Uterus (tissue), 4 donors: ENCODE measurements around the gene ACAD10. TPM values are rescaled to one million over a fixed set of nuclear protein-coding genes. Genes with fewer than 3 reads are reported as not detected.

Experiments
- DNase-seq, 2 donors: peaks; one replicate each; pipeline ENCODE4 v3.0.0-alpha.2; 2019 to 2020
- H3K27ac ChIP-seq, 2 donors: fragments of 200-600 bp; sonication (generic); 1 replicate in 1 of 2; 2 replicates in 1 of 2; pipeline ENCODE4 v1.5.1; 2016 to 2018
- H3K27me3 ChIP-seq, 2 donors: fragments of 200-600 bp; sonication (generic); one replicate each; pipeline ENCODE4 v1.5.1; 2018 to 2019; ENCODE audit warnings: control low read depth in 1 of 2
- H3K36me3 ChIP-seq, 2 donors: fragments of 200-600 bp; sonication (generic); one replicate each; pipeline ENCODE4 v1.5.1; 2019; ENCODE audit warnings: control low read depth in 1 of 2
- H3K4me1 ChIP-seq, 2 donors: fragments of 200-600 bp; sonication (generic); one replicate each; pipeline ENCODE4 v1.5.1; 2018 to 2019; ENCODE audit warnings: control low read depth in 1 of 2
- H3K4me3 ChIP-seq, 2 donors: fragments of 200-600 bp; sonication (generic); 1 replicate in 1 of 2; 2 replicates in 1 of 2; pipeline ENCODE4 v1.5.1; 2018 to 2019; ENCODE audit warnings: mild to moderate bottlenecking in 1 of 2
- H3K9me3 ChIP-seq, 2 donors: fragments of 200-600 bp; sonication (generic); one replicate each; pipeline ENCODE4 v1.5.1; 2019; ENCODE audit warnings: control low read depth in 1 of 2
- POLR2A ChIP-seq, 2 donors: fragments of 450-650 bp; IDR thresholded peaks; one replicate each; pipeline ENCODE4 v1.6.1; 2016; ENCODE audit warnings: antibody characterized with exemption in 2 of 2, mild to moderate bottlenecking in 1 of 2, moderate library complexity in 1 of 2
- intact Hi-C: fragments of 100-400 bp; cut with DNase I; formaldehyde crosslinking; loops from one replicate; pipeline ENCODE4 v1.15.1; 2023; ENCODE audit warnings: low total_unique reads
- total RNA-seq, 4 donors: library from RNA; depleted of rRNA in 3 of 4; stranded (reverse); fragments of >200 nt in 3 of 4; gene quantifications; one replicate each; pipeline versions ENCODE4 v1.1.0 to v1.2.4, GENCODE V29; 2014 to 2023
- TF ChIP-seq, protein P1 (sequence below), 4 experiments: fragments of 200-600 bp in 2 of 4; fragments of 450-650 bp in 2 of 4; sonication (generic) in 2 of 4; IDR thresholded peaks; one replicate each; pipeline ENCODE4 v1.5.1; 2016 to 2019; ENCODE audit warnings: antibody characterized with exemption in 4 of 4, mild to moderate bottlenecking in 2 of 4, moderate library complexity in 1 of 4
- donor health status: DM: yes; HTN: yes; CAD: no.

ACAD10 gene
- total RNA-seq, 4 donors from 2014 or later: 19.4 to 46.4 (median 26.7) TPM

DNA sequence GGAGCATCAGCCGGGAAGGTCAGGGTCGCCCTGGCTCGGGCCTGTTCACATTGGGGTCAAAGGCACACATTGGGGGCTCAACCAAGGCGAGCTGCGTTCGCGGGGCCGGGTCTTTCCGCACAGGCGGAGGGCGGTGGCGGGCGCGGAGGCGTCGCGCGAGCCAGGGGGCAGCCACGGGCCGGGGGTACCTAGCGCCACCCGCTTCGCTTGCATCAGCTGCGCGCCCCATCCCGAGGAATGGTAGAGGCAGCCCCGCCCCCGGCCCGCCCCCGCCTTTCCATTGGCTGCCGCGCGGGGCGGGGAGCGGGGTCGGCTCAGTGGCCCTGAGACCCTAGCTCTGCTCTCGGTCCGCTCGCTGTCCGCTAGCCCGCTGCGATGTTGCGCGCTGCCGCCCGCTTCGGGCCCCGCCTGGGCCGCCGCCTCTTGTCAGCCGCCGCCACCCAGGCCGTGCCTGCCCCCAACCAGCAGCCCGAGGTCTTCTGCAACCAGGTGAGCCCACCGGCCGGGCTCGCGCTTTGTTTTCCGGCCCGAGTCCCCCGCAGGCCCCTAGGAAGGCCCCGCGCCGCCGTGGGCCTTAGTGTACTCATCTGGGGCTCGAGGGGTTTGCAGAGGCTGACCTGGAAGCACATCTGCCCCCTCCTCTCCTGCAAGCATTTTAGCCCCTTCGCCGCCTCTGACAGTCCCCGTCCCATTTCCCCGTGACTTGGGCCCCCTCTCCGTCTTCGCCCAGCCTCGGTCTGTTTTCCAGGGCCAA is 80.9 kb downstream of the ACAD10 start, which contains the start of gene ALDH2:
Gene ALDH2 (plus strand): TSS at position 326 of the 754 bp plus-strand sequence. CDS start 50 bp downstream, at position 376.
- H3K9me3 ChIP-seq: no peaks in the 10 kb centered on the region
- peak within 1 kb of the TSS; percentile 76 to 86 for H3K4me3 ChIP-seq
- intact Hi-C loops: no loop called here
- H3K27ac ChIP-seq: peak within 1 kb of the TSS; percentile 83 to 92
- peaks cover 8 to 10% of the 10 kb centered on the region in 2 donors for H3K4me1 ChIP-seq
- H3K36me3 ChIP-seq: no peaks in the 10 kb centered on the region
- H3K27me3 ChIP-seq: no peaks in the 10 kb centered on the region
- TF ChIP-seq POLR2A (IDR thresholded peaks at IDR 0.05): peak; percentile 72 to 90
- TF ChIP-seq, protein P1, sequence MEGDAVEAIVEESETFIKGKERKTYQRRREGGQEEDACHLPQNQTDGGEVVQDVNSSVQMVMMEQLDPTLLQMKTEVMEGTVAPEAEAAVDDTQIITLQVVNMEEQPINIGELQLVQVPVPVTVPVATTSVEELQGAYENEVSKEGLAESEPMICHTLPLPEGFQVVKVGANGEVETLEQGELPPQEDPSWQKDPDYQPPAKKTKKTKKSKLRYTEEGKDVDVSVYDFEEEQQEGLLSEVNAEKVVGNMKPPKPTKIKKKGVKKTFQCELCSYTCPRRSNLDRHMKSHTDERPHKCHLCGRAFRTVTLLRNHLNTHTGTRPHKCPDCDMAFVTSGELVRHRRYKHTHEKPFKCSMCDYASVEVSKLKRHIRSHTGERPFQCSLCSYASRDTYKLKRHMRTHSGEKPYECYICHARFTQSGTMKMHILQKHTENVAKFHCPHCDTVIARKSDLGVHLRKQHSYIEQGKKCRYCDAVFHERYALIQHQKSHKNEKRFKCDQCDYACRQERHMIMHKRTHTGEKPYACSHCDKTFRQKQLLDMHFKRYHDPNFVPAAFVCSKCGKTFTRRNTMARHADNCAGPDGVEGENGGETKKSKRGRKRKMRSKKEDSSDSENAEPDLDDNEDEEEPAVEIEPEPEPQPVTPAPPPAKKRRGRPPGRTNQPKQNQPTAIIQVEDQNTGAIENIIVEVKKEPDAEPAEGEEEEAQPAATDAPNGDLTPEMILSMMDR (IDR thresholded peaks at IDR 0.05): peak in 2 of 4 experiments; percentile 29 to 32
- DNase-seq: peak; percentile 81 to 82

DNA sequence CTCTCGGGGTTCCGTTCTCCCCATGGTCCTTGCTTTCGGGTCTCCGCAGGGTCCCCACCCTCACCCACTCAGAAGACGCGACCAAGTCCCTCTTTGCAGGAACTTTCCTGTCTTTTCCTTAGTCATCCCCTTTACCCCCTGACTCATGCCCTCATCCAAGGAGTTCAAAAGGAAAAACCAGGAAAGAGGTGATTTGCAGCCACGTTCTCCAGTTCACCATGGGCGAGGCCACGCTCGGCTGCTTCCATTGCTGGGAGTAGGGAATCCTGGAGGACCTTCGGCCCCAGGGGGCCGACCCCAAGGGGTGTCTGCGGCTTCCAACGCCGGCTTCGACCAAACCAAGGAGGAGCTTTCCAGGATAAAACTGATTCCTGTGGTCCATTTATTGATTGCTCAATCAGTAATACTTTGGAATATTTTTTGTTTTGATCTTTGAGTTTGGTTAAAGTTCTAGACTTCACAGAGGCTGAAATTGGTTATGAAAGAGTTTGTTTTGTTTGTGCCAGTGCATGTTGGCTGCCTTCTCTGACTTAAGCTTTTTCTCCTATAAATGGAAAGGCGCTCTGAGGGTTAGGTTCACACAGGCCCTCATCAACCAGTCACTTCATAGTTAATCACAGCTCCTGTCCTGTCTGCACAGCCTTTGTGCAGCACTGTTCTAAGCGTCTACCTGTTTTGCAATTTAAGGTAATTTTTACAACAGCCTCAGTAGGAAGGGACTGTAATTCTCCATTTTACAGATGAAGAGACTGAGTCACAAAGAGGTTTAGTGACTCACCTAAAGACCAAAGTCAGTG is 81.7 kb downstream of the ACAD10 start:
- Histone ChIP-seq H3K4me1 (peaks cover 8 to 10% of the 10 kb centered on the region in 2 donors), H3K4me3 (peak overlapping the region; percentile 76 to 86), H3K27me3 (no peaks in the 10 kb centered on the region), H3K27ac (peak overlapping the region; percentile 83 to 92), H3K36me3 (no peaks in the 10 kb centered on the region), H3K9me3 (no peaks in the 10 kb centered on the region)
- TF ChIP-seq, protein P1 (IDR thresholded peaks at IDR 0.05): no peak
- no peak for TF ChIP-seq POLR2A (IDR thresholded peaks at IDR 0.05)
- intact Hi-C loops: no loop called here
- DNase-seq: no peak

DNA sequence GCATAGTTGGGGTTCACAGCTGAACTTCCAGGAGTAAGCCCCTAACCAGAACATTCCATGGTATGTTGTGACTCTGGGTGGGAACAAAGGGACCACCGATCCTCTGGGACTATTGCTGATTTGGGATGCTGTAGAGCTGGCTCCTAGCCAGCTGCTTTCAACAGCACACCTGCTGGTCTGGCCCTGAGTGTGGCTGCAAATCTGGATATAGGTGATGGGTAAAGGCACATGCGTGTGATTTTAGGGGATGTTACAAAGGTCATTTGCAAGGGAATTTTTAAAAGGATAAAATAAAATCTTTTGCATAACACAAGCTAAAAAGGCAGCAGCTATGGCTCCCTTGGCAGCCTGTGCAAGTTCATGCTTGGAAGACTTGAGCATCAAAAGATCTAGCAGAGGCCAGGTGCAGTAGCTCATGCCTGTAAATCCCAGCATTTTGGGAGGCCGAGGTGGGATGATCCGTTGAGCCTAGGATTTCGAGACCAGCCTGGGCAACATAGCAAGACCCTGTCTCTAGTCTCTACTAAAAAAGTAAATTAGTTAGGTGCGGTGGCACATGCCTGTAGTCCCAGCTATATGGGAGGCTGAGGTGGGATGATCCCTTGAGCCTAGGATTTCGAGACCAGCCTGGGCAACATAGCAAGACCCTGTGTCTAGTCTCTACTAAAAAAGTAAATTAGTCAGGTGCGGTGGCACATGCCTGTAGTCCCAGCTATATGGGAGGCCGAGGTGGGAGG is 82.5 kb downstream of the ACAD10 start:
- no peak for DNase-seq
- no peaks in the 10 kb centered on the region for H3K36me3 ChIP-seq
- H3K4me1 ChIP-seq: peaks cover 10 to 13% of the 10 kb centered on the region in 2 donors
- peak overlapping the region; percentile 83 to 92 for H3K27ac ChIP-seq
- no peaks in the 10 kb centered on the region for H3K9me3 ChIP-seq
- H3K27me3 ChIP-seq: no peaks in the 10 kb centered on the region
- intact Hi-C loops: no loop called here
- peak overlapping the region in 1 of 2 donors; percentile 86 for H3K4me3 ChIP-seq
- TF ChIP-seq POLR2A (IDR thresholded peaks at IDR 0.05): no peak
- TF ChIP-seq, protein P1 (IDR thresholded peaks at IDR 0.05): no peak

DNA sequence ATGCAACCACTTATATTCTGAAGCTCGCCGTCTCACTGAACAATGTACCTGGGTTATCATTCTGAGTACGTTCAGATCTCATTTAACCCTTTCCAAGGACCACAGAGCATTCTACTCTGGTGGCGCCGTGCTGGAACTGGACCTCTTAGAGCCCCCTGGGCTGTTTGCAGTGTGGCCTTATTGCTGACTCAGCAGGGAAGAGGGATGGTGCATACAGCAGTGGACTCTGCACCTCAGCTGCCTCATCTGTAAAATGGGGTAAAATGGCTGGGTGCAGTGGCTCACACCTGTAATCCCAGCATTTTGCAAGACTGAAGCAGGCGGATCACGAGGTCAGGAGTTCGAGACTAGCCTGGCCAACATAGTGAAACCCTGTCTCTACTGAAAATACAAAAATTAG is 83.7 kb downstream of the ACAD10 start:
- no peak for TF ChIP-seq POLR2A (IDR thresholded peaks at IDR 0.05)
- TF ChIP-seq, protein P1 (IDR thresholded peaks at IDR 0.05): no peak
- peaks cover 12 to 20% of the 10 kb centered on the region in 2 donors for H3K4me1 ChIP-seq
- intact Hi-C loops: no loop called here
- no peak for DNase-seq
- no peak overlapping the region for H3K27ac ChIP-seq
- H3K4me3 ChIP-seq: no peak overlapping the region
- no peaks in the 10 kb centered on the region for H3K27me3 ChIP-seq
- no peaks in the 10 kb centered on the region for H3K36me3 ChIP-seq
- H3K9me3 ChIP-seq: no peaks in the 10 kb centered on the region
